GM18951 (cell line): Measurements from ENCODE around the gene ART1.

Experiments used
- POLR2A ChIP-seq: IDR thresholded peaks from 4 replicates; pipeline ENCODE4 v1.6.1; 2011; ENCODE audit warnings: mild to moderate bottlenecking; ENCODE audit not compliant: insufficient read length, insufficient read depth; ENCODE audit errors: extremely low read depth
- in situ Hi-C: fragments of 300-500 bp; cut with MboI; formaldehyde crosslinking; loops from one replicate; pipeline ENCODE4 v1.12.0; 2022; ENCODE audit warnings: low sequenced_read_pairs, mixed read lengths, inconsistent platforms; ENCODE audit not compliant: unreplicated experiment

ART1 gene

GRCh38 chr11:3617990-3618389 is 26.9 kb upstream of the ART1 start:
- TF ChIP-seq POLR2A: no peak
- in situ Hi-C loops: no loop called here

DNA sequence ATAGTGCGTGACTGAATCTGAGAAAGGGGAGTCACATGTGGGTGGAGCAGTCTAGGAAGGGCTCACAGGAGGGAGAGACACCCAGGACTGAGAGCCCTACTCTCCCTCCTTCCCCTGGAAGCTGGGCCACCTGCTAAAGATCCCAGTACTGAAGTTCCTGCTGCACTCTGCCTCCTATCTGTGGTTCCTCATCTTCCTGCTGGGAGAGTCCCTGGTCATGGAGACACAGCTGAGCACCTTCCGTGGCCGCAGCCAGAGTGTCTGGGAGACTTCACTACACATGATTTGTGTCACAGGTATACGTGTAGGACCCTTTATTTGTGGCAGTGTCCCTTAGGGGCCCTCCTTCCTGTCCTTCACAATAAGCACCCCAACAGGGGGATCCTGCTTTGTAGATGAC is 22.4 kb upstream of the ART1 start:
- in situ Hi-C loops: no loop called here
- no peak for TF ChIP-seq POLR2A

GRCh38 chr11:3623121-3623520 is 21.8 kb upstream of the ART1 start:
- in situ Hi-C loops: no loop called here
- TF ChIP-seq POLR2A: no peak

- in situ Hi-C loops: no loop called here
- TF ChIP-seq POLR2A: no peak
Observed at GRCh38 chr11:3623767-3624458, 21.0 kb upstream of the ART1 start.

- TF ChIP-seq POLR2A: no peak
Observed at GRCh38 chr11:3626250-3626960, 18.5 kb upstream of the ART1 start.

GRCh38 chr11:3627291-3627690 is 17.6 kb upstream of the ART1 start:
- no peak for TF ChIP-seq POLR2A
- in situ Hi-C loops: no loop called here

More at GRCh38 chr11:3626250-3626960, 18.5 kb upstream of the ART1 start:
- in situ Hi-C loops: no loop called here

- TF ChIP-seq POLR2A: no peak
- in situ Hi-C loops: no loop called here
Observed at GRCh38 chr11:3631331-3631730, 13.6 kb upstream of the ART1 start.

- in situ Hi-C loops: no loop called here
- no peak for TF ChIP-seq POLR2A
Observed at GRCh38 chr11:3632070-3632660, 12.8 kb upstream of the ART1 start.

- in situ Hi-C loops: no loop called here
- TF ChIP-seq POLR2A: no peak
Observed at GRCh38 chr11:3635641-3636375, 9.1 kb upstream of the ART1 start.

DNA sequence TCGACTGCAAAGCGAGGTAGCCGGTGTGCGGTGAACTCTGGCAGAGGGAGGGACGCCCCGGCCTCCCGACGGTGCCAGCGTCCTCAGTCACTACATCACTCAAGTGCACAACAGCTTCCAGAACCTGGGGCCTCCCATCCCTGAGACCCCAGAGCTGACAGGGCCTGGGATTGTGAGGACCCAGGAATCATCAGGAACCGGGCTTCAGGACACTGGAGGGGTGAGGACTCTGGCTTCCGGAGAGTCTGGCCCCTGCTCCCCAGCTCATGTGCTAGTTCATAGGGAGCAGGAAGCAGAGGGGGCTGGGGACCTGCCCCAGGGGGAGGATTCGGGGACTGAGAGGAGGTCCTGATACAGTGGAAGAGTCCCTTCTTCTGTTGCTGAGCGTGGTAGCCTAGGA is 7.7 kb upstream of the ART1 start:
- TF ChIP-seq POLR2A: no peak
- in situ Hi-C loops: no loop called here

DNA sequence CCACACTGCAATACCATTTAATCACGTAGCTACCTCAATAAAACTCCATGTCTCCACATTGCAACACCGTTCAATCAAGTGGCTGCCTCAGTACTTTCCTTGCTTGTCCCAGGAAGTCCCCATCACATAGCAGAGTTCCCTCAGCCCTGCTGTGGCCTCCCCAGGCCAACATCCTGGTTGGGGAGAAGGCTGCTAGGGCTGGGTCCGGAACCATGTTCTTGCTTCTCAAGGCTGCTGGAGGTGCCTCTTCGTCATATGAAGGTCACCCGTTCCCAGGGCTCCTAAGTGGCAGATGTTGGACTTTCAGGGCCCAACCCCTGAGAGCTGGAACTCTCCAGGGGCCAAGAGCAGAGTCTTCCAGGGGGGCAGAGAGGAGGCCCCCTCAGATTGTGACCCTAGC is 6.4 kb upstream of the ART1 start:
- no peak for TF ChIP-seq POLR2A
- in situ Hi-C loops: no loop called here

DNA sequence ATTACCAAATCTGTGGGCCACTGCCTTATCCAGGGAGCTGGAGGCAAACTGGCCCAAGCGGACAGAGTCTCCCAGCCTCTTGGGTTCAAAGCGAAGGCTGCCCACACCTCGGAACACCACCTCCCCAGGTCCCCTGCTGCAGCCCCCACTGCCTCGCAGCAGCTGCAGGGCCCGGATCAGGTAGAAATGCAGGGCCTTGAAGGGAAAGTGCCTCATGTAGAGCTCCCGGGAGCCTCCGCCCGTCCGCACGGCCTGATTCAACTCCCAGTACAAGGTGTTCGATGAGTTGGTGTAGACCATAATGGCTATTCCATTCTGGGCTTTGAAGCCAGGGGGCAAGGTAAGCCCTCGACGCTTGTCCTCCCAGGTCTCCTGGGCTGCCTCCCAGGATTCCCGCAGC is 5.1 kb upstream of the ART1 start:
- in situ Hi-C loops: no loop called here
- no peak for TF ChIP-seq POLR2A

DNA sequence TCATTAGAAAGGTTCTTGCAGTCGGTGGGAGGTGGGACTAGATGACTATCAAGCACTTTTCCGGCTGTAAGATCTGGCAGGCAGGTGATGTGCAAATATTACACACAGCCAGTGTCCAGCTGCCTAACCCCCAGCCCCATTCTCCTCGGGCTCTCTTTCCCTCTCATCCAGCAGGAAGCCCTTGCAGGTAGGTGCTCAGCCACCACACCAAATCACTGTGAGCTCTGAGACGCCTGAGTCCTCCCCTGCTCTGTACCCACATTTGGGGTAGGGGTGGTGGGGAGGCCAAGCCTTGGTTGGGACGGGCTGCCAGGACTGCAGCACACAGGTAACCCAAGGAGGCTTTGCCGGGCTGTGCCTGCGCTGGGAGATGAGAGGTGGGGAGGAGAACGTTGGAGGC is 3.7 kb upstream of the ART1 start:
- TF ChIP-seq POLR2A: no peak
- in situ Hi-C loops: no loop called here
